Suprapubic skin (tissue), 3 donors: Measurements from ENCODE around the gene RALGAPA2.

Experiments
- CTCF ChIP-seq, 2 donors: fragments of 200-600 bp in 1 of 2; fragments of 450-650 bp in 1 of 2; sonication (generic) in 1 of 2; IDR thresholded peaks; one replicate each; pipeline ENCODE4 v1.5.1; 2016 to 2019; ENCODE audit warnings: antibody characterized with exemption in 2 of 2, mild to moderate bottlenecking in 1 of 2, moderate library complexity in 1 of 2
- POLR2AphosphoS5 ChIP-seq, 3 donors: sonication (generic); formaldehyde crosslinking; IDR thresholded peaks; one replicate each; pipeline ENCODE4 v1.6.1; 2017; ENCODE audit warnings: antibody characterized with exemption in 3 of 3

DNA sequence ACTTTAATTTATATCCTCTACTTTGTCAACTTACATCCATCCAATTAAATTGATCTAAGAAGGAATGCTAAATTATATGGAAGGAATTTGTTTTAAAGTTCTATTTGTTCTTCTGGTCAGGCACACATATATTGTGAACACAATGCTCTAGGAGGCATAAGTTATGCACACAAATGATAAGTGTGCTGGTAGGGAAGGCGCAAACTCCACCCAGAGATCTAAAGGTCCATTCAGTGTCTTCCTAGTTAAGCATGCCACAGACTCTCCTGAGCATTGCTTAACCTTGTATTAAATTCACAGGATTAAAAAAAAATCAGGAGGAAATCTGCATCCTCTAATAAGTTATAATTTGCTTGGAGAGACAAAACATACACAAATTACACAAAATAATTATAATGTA is 127.3 kb downstream of the RALGAPA2 start:
- TF ChIP-seq CTCF (IDR thresholded peaks at IDR 0.05): no peak
- TF ChIP-seq POLR2AphosphoS5 (IDR thresholded peaks at IDR 0.05): no peak
